Mesothelial cell of epicardium (in vitro differentiated cells): Measurements from ENCODE around the gene ESCO1. TPM values are rescaled to one million over a fixed set of nuclear protein-coding genes. Genes with fewer than 3 reads are reported as not detected.
"Not testable (repeated sequence)": the region's sequence is repeated elsewhere in the genome, so short reads cannot be mapped to it uniquely, and the experiment has no call there.

Source experiments
- DNase-seq, 2 experiments: peaks; one replicate each; pipeline ENCODE4 v3.0.0; 2021; ENCODE audit warnings: low spot score in 2 of 2; ENCODE audit not compliant: unreplicated experiment in 2 of 2
- H3K27ac Mint-ChIP-seq: 2 replicates; pipeline ENCODE4 v1.8.0; 2021; ENCODE audit warnings: mixed read lengths
- H3K27me3 Mint-ChIP-seq: 2 replicates; pipeline ENCODE4 v1.8.0; 2021; ENCODE audit warnings: low read depth, mixed read lengths
- H3K36me3 Mint-ChIP-seq: 2 replicates; pipeline ENCODE4 v1.8.0; 2021; ENCODE audit warnings: mixed read lengths
- H3K4me1 Mint-ChIP-seq: 2 replicates; pipeline ENCODE4 v1.8.0; 2021; ENCODE audit warnings: mixed read lengths
- H3K4me3 Mint-ChIP-seq: 2 replicates; pipeline ENCODE4 v1.8.0; 2021; ENCODE audit warnings: mild to moderate bottlenecking, moderate library complexity, mixed read lengths
- H3K9me3 Mint-ChIP-seq: 2 replicates; pipeline ENCODE4 v1.8.0; 2021; ENCODE audit warnings: mixed read lengths
- total RNA-seq: library from RNA; stranded (reverse); gene quantifications from 3 replicates; pipeline ENCODE4 v1.2.1, GENCODE V29; 2021
- TF ChIP-seq, protein P1 (sequence below): fragments of 200-600 bp; sonication (generic); IDR thresholded peaks from one replicate; pipeline ENCODE4 v1.5.0; 2021; ENCODE audit warnings: antibody characterized with exemption; ENCODE audit not compliant: unreplicated experiment

The ESCO1 gene, protein sequence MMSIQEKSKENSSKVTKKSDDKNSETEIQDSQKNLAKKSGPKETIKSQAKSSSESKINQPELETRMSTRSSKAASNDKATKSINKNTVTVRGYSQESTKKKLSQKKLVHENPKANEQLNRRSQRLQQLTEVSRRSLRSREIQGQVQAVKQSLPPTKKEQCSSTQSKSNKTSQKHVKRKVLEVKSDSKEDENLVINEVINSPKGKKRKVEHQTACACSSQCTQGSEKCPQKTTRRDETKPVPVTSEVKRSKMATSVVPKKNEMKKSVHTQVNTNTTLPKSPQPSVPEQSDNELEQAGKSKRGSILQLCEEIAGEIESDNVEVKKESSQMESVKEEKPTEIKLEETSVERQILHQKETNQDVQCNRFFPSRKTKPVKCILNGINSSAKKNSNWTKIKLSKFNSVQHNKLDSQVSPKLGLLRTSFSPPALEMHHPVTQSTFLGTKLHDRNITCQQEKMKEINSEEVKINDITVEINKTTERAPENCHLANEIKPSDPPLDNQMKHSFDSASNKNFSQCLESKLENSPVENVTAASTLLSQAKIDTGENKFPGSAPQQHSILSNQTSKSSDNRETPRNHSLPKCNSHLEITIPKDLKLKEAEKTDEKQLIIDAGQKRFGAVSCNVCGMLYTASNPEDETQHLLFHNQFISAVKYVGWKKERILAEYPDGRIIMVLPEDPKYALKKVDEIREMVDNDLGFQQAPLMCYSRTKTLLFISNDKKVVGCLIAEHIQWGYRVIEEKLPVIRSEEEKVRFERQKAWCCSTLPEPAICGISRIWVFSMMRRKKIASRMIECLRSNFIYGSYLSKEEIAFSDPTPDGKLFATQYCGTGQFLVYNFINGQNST
- 16.3 to 18.3 TPM (median 18.1 TPM) in 3 replicates for total RNA-seq

DNA sequence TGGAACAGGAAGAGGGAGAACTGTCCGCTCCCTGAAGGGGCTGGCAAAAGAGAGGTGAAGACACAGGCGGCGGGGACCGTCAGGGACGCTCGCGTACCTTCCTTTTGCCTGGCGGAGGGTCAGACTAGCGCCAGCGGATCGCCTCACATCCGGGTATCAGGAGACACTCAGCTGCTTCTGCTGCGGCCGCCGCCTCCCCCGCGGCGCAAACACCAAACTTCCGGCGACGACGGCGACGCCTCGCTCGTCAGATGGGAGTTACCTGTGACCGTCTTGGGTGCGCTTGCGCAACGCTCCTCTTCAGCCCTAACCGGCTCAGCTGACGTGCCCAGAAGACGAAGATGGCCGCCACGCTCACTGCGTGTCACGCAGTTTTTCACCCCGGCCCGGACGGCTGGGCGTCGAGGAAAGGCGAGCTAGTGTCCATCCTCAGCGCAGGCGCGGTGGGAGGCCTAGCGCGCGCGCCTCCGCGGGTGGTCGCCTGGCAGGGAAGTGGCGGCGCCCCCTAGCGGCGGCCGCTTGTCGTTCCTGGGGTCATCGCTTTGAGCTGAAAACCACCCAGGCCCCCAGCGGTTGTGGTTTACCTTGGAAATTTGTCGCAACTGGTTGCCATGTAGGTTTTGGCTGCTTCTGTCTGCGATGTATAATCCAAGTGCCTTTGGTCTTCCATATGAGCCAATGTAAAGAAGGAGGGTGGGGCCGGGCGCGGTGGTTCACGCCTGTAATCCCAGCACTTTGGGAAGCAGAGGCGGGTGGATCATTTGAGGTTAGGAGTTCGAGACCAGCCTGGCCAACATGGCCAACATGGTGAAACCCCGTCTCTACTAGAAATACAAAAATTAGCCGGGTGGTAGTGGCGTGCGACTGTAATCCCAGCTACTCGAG, at the start of gene ESCO1:
Gene ESCO1, minus strand, starts transcription at position 179 of the 885 bp plus-strand sequence. CDS start 25,861 bp downstream, outside the sequence.
- peaks cover 11% of the 10 kb centered on the region for H3K4me1 Mint-ChIP-seq
- no peaks in the 10 kb centered on the region for H3K36me3 Mint-ChIP-seq

DNA sequence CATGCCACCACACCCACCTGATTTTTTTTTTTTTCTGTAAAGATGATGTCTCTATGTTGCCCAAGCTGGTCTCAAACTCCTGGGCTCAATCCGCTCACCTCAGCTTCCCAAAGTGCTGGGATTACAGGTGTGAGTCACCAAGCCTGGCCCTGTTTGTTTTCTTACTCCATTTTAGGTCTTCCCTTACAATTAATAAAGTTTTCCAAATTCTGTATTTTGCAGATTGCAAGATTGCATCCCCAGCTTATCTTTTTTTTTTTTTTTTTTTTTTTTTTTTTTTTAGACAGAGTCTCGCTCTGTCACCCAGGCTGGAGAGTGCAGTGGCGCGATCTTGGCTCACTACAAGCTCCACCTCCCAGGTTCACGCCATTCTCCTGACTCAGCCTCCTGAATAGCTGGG, 39.9 kb upstream of the ESCO1 start:
- H3K4me3 Mint-ChIP-seq, H3K4me1 Mint-ChIP-seq, H3K27me3 Mint-ChIP-seq, H3K27ac Mint-ChIP-seq, DNase-seq, H3K9me3 Mint-ChIP-seq: not testable (repeated sequence)
- H3K36me3 Mint-ChIP-seq = peaks cover 10% of the 10 kb centered on the region

More for the DNA sequence above, at the start of gene ESCO1:
- Mint-ChIP-seq H3K27me3 (no peaks in the 10 kb centered on the region), H3K9me3 (no peaks in the 10 kb centered on the region), H3K27ac (peak within 1 kb of the TSS; percentile 99), H3K4me3 (peak within 1 kb of the TSS; percentile 83)
- DNase-seq = peak; percentile 90 to 96
- TF ChIP-seq, protein P1, sequence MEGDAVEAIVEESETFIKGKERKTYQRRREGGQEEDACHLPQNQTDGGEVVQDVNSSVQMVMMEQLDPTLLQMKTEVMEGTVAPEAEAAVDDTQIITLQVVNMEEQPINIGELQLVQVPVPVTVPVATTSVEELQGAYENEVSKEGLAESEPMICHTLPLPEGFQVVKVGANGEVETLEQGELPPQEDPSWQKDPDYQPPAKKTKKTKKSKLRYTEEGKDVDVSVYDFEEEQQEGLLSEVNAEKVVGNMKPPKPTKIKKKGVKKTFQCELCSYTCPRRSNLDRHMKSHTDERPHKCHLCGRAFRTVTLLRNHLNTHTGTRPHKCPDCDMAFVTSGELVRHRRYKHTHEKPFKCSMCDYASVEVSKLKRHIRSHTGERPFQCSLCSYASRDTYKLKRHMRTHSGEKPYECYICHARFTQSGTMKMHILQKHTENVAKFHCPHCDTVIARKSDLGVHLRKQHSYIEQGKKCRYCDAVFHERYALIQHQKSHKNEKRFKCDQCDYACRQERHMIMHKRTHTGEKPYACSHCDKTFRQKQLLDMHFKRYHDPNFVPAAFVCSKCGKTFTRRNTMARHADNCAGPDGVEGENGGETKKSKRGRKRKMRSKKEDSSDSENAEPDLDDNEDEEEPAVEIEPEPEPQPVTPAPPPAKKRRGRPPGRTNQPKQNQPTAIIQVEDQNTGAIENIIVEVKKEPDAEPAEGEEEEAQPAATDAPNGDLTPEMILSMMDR = peak; percentile 98

DNA sequence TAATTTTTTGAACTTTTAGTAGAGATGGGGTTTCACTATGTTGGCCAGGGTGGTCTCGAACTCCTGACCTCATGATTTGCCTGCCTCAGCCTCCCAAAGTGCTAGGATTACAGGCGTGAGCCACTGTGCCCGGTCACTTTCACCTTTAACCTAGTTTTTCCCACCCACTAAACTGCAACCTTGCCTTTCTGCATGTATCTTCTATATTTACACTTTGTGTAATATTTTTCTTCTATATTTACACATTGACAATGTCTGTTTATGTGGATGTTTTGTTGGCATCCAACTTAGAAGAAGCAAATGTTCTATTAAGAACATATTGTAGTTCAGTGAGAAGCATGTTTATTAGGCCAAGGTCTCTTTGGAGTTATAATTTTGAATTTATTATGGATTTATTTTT, 38.3 kb upstream of the ESCO1 start:
- H3K36me3 Mint-ChIP-seq = peaks cover 10% of the 10 kb centered on the region
- H3K27me3 Mint-ChIP-seq = no peaks in the 10 kb centered on the region
- DNase-seq = no peak
- no peaks in the 10 kb centered on the region for H3K4me1 Mint-ChIP-seq
- H3K27ac Mint-ChIP-seq = no peak overlapping the region
- TF ChIP-seq, protein P1 = no peak
- no peaks in the 10 kb centered on the region for H3K9me3 Mint-ChIP-seq
- H3K4me3 Mint-ChIP-seq = no peak overlapping the region

DNA sequence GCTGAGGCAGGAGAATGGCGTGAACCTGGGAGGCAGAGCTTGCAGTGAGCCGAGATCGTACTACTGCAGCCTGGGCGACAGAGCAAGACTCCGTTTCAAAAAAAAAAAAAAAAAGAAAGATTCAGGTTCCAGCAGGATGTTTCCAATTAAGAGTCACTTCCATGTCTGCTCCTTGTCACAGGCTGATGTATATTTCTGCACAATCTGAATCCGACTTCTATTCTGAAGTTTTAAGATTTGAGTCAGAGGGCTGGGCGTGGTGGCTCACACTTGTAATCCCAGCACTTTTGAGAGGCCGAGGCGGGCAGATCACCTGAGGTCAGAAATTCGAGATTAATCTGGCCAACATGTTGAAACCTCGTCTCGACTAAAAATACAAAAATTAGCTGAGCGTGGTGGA, 36.3 kb upstream of the ESCO1 start:
- H3K27me3 Mint-ChIP-seq = no peaks in the 10 kb centered on the region
- H3K4me3 Mint-ChIP-seq = no peak overlapping the region
- no peaks in the 10 kb centered on the region for H3K4me1 Mint-ChIP-seq
- H3K36me3 Mint-ChIP-seq = peaks cover 11% of the 10 kb centered on the region
- DNase-seq = no peak
- H3K9me3 Mint-ChIP-seq = no peaks in the 10 kb centered on the region
- TF ChIP-seq, protein P1 = no peak
- H3K27ac Mint-ChIP-seq = no peak overlapping the region

DNA sequence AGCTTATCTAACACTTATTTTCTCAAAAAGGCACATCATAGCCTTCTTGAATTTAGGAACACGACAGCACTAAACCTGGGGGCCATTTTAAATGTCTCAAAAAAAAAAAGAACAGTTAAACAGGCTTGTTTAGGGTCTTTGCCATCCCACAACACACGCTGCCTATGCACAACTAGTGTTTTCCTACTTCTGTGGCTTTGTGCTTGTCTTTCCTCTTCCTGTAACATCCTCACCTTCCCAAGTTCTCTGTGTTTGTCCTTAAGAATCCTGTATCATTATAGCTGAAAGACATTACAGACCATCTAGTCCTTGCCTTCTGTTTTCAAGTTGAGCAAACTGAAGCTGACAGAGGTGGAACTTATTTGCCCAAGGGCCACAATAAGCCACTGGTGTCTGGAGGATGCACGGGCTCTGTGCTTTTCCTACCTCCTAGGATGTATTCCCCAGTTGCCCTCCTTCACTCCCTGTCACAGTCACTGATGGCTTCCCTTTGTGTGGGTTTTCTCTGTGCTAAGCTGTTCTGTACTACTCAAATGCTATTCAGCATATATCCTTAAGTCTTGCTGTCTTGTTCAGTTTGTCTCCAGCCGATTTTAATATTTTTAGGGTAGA, 34.2 kb upstream of the ESCO1 start:
- no peak for DNase-seq

More for the DNA sequence above, 34.2 kb upstream of the ESCO1 start:
- no peak overlapping the region for H3K4me3 Mint-ChIP-seq
- no peak overlapping the region for H3K27ac Mint-ChIP-seq
- no peaks in the 10 kb centered on the region for H3K4me1 Mint-ChIP-seq
- no peaks in the 10 kb centered on the region for H3K27me3 Mint-ChIP-seq
- TF ChIP-seq, protein P1 = no peak
- H3K36me3 Mint-ChIP-seq = peaks cover 18% of the 10 kb centered on the region
- H3K9me3 Mint-ChIP-seq = no peaks in the 10 kb centered on the region
